Thyroid gland (tissue), 4 donors: ENCODE data around the gene RCE1.

Experiments
- CTCF ChIP-seq, 6 experiments: fragments of 200-600 bp in 3 of 6; fragments of 450-650 bp in 3 of 6; sonication (generic) in 3 of 6; IDR thresholded peaks; one replicate each; pipeline ENCODE4 v1.5.1; 2016 to 2019; ENCODE audit warnings: antibody characterized with exemption in 6 of 6, mild to moderate bottlenecking in 2 of 6, inconsistent platforms in 1 of 6, moderate library complexity in 1 of 6
- POLR2A ChIP-seq, 2 donors: fragments of 450-650 bp; IDR thresholded peaks; one replicate each; pipeline ENCODE4 v1.6.1; 2017; ENCODE audit warnings: antibody characterized with exemption in 2 of 2, mild to moderate bottlenecking in 2 of 2, moderate library complexity in 1 of 2

DNA sequence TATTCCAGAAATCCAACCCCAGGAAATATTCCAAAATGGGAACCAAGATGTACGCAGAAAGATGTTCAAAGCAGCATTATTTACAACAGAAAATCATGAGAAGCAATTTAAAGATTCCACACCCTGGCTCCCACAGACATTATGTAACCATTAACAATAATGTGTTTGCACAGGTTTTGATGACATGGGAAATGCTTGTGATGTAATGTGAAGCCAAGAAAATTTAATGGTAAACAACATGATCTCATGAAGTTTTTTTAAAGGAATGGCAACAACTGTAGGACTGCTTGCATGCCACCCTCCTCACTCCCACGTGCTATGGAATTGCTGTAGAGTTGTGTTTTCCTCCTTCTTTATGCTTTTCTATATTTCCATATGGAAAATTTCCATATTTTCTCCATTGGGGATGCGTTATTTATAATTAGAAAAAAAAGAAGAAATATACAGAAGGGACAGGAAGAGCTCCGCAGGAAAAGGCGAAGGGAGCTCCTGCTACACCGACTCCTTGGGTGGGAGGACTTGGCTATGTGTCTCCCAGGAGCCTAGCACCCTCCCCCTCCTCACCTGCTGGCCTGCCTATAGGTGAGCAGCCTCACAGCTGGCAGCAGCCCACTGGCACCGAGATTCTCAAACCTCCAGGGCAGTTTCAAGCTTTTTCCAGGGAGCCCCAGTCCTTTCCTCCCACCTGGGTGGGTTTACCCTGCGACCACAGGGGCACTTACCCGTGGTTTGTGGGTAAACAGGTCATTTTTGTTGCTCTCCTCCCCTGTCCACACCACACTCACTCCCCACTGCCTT is 34.5 kb downstream of the RCE1 start:
- no peak for TF ChIP-seq CTCF (IDR thresholded peaks at IDR 0.05)
- TF ChIP-seq POLR2A (IDR thresholded peaks at IDR 0.05) = no peak
